ENCODE results near the gene PCSK1N.

GRCh38 chrX:48831136-48831908 lies 4.1 kb downstream of the PCSK1N start:
- TF ChIP-seq REST (IDR thresholded peaks at IDR 0.05; ENCODE audit: insufficient replicate concordance, low read depth), result no peak
- no peak for TF ChIP-seq GABPA (IDR thresholded peaks at IDR 0.05; ENCODE audit: low read depth)

All from HL-60 (cell line).